Measurements from ENCODE around the gene RPL13.

- TF ChIP-seq, protein P1, sequence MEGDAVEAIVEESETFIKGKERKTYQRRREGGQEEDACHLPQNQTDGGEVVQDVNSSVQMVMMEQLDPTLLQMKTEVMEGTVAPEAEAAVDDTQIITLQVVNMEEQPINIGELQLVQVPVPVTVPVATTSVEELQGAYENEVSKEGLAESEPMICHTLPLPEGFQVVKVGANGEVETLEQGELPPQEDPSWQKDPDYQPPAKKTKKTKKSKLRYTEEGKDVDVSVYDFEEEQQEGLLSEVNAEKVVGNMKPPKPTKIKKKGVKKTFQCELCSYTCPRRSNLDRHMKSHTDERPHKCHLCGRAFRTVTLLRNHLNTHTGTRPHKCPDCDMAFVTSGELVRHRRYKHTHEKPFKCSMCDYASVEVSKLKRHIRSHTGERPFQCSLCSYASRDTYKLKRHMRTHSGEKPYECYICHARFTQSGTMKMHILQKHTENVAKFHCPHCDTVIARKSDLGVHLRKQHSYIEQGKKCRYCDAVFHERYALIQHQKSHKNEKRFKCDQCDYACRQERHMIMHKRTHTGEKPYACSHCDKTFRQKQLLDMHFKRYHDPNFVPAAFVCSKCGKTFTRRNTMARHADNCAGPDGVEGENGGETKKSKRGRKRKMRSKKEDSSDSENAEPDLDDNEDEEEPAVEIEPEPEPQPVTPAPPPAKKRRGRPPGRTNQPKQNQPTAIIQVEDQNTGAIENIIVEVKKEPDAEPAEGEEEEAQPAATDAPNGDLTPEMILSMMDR (IDR thresholded peaks at IDR 0.05) = no peak
- TF ChIP-seq POLR2A (IDR thresholded peaks at IDR 0.05) = no peak
These were observed 41.9 kb downstream of the RPL13 start for GRCh38 chr16:89602273-89602951.

Measured in uterus (tissue), 2 donors.